DMS 273 (cell line): ENCODE results near the gene NLRC5.
"Not testable (repeated sequence)": the region's sequence is repeated elsewhere in the genome, so short reads cannot be mapped to it uniquely, and the experiment has no call there.

Experiments
- DNase-seq: peaks from one replicate; lab custom pipeline; 2025; ENCODE audit not compliant: unreplicated experiment; lab: John Stamatoyannopoulos, UW

Gene NLRC5

DNA sequence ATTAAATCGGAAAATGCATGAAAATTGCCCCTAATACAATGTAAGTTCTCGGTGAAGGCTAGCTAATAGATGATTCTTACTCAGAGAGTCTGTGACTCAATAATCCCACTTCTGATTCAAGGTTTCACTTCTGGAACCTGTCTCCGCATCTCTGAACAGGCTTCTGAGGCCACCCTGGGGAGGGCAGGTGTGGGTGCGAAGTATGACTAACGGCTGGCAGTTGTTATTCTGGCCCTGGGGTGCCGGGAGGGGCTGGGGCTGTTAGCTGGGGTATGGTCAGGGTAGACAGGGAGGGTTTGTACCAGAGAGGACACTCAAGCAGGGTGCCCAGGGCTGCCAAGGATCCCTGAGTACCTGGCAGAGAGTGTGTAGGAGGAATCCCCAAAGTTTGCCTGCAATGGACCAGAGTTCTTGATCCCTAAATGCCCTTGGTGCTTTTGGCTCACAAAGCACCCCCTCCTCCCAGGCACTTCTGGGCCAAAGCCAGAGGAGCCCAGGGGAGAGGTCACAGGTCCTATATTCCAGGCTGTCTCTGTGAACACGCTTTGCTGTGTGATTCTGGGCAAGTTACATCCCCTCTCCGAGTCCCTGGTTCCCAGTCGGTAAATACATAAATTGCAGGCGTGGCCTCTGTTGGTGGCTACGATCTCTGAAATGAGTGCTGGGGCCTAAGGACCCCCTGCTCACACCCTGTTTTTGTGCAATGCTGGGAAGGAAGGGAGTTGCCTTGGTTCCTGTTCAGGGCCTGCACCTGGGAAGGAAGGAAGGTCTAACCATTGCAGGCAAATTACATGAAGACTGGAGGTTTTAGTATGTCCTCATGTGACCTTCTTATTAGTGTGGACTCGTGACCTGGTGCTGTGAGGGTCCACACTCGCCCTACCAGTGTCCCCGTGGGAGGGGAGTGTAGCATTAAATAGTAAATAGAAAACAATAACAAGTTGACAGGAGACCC lies 53.1 kb downstream of the NLRC5 start:
- DNase-seq: no peak

- DNase-seq: no peak
Measured at GRCh38 chr16:57043248-57043647, 53.9 kb downstream of the NLRC5 start.

- DNase-seq: no peak
Measured at GRCh38 chr16:57044931-57045693, 55.8 kb downstream of the NLRC5 start.

- peak; percentile 54 for DNase-seq
Measured at GRCh38 chr16:57045694-57046381, 56.5 kb downstream of the NLRC5 start.

DNA sequence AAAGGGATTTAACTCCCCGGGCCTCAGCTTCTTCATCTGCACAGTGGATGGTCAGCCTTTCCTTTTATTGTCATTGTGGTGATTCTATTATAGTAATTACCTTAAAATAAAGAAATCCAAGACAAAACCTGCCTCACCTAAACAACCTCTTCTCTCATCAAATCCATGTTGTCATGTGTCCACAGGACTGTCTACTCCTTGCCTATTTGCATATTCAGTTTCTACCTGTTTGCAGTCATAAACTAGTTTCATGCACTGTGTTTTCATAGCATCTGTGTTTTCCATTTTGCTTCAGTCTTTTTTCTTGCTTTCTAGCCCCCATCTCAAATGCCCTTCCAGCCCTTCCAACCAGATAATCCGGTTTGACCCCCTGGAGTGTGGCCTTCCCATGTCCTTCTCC lies 58.7 kb downstream of the NLRC5 start:
- DNase-seq: no peak

- DNase-seq: no peak
Measured at GRCh38 chr16:57049678-57050077, 60.3 kb downstream of the NLRC5 start.

DNA sequence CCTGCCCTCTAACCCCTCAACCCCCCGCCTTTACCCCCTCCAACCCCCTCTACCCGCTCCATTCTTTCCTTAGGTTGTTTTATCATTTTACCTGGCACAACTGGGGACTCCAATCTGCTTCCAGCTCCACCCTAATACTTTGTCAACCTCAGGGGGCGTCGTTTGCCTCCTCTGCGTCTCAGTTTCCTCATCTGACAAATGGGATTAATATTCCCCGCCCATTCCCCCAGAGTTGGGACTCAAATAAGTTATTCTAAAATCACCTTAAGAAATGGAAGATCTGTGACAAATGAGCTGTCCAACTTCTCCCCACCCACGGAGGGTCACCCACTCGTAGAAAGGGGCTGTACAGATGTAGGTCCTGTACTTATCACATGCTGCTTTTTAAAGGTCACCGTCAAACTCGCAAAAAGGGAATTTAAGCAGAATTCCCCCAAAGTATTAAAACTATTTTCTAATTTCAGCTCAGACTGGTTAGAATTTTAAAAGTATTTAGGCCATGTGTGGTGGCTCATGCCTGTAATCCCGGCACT lies 62.4 kb downstream of the NLRC5 start:
- DNase-seq: no peak

GRCh38 chr16:57053206-57053605 lies 63.8 kb downstream of the NLRC5 start:
- DNase-seq: no peak

DNA sequence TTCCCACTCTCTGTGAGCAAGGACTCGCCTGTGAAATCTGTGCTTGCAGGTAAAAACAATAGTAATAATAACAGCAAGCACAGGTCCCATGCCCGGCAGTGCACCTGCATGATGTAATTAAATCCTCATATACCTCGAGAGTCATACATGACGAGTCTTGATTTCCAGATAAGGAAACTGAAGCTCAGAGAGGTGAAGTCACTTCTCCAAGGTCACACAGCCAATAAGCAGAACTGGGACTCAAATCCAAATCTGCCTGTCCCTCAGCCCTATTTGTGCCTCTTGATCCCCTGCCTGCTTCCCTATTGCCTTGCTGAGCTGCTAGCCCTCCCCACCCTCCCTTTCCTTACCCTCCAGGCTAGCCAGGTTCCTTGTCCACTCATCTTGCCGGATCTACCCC lies 65.0 kb downstream of the NLRC5 start:
- no peak for DNase-seq

DNA sequence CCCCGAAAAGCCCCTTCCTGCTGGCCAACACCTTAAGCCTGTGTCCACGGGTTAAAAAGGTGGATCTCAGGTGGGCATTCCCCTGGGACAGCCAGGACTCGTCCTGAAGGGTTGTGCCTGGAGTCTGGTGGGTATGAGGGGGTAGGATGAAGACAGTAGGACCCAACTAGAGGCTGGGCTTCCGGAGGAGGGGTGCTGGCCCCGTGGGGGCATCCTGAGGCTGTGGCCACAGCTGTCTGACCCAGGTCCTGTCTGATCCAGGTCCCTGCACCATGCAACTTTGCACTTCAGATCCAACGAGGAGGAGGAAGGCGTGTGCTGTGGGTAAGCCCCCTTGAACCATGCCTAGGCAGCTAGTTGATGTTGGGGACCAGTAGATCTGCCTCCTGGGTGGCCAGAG lies 65.4 kb downstream of the NLRC5 start:
- DNase-seq: no peak

GRCh38 chr16:57055671-57056070 lies 66.3 kb downstream of the NLRC5 start:
- peak; percentile 18 for DNase-seq

DNA sequence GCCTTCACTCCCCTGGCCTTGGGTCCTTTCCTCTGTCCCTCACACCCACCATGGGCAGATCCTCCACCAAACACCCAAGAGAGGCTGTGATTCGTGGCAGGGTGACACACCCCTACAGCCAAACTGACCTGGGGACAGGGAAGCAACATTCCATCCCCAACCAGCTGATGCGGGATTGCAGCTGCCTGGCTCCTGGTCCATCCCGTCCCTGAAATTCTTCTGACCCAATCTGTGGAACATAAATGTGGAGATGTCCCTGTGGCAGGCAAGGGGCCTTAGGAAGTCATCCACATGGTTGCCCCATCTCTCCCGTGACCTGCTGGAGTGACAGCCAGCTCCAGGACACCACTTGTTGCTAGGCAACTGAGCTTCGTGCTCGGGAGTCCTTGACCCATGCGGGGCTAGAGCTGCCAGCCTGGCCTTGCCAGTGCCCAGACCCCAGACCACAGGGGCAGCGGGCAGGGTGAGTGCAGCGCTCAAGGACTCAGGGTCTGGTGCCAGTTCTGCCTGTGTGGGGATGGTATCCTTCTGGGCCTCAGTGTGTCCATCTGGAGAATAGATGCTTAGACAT lies 69.0 kb downstream of the NLRC5 start:
- no peak for DNase-seq

DNA sequence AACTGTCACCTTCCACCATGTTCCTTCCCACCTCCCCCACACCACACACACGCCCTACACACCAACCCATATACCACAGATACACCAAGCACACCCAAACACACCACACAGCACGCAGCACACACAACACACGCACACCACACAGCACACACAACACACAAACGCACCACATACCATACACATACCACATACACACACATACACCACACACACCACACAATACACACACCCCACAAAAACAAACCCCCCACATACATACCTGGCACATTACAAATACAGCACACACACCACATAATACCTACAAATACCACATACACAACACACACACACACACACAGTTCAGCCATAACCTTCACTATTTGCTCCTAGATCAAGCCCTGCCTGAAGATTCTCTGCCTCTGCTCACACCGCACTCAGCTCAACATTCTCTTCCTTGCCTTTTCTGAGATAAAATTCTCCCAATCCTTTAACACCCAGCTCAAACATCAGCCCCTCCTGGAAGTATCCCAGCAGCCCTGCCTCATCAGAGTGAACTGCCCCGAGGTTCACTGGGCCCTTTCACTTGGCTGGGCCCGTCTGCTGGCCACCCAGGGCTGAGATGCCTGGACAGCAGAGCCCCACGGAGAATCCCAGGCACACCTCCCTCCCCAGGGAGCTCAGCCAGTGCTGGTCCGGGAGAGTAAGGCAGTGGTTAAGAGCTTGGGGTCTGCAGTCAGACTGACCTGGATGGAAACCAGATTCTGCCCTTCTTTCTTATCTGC lies 71.1 kb downstream of the NLRC5 start:
- DNase-seq: no peak

DNA sequence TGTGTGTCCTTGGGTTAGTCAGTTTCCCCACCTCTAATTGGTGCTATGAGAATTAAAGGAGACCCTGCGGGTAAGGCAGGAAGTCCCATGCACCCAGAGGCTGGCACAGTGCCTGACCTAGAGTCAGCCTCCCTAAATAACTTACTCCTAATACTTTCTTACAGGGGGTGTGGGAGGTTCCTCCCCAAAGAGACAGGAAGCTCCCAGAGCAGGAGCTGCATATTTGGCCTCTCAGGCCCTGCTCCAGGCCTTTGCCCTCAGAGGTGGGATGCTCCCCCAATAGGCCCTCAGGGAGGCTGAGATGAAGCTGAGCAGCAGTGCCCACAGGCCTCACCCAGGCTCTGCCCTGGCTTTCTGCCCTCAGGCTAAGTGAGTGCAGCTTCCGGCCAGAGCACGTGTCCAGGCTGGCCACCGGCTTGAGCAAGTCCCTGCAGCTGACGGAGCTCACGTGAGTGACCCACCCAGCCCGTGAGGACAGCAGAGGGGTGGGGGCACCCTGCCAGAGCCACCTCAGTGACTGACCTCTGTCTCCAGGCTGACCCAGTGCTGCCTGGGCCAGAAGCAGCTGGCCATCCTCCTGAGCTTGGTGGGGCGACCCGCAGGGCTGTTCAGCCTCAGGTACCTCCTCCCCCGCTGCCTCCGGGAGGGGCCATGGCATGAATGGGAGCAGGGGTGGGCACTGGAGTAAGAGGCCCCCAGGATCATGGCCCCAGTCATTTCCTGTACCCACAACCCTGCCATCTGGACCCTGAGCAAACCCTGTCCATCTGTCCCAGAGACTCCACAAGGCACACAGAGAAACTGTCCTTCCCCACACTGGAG lies 71.9 kb downstream of the NLRC5 start:
- peak; percentile 90 for DNase-seq

DNA sequence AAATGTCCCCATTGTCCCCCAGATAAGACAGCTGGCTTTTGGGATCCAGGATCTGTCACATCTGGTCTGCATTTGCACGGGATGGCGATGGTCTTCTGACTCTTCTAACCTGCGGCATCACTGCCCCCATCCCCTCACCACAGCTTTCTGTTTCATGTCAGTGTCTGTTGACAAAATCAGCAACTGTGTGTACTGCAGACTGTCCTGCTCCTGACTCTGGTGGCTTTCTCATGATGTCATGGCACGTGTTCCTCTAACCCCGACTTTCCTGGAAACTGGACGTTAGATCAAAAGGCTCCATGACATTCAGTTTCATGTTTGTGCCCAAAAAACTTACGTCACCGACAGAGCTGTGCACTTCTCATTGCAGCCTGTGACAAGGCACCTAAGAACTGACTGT lies 73.0 kb downstream of the NLRC5 start:
- no peak for DNase-seq

GRCh38 chr16:57063189-57063588 lies 73.8 kb downstream of the NLRC5 start:
- DNase-seq: not testable (repeated sequence)

DNA sequence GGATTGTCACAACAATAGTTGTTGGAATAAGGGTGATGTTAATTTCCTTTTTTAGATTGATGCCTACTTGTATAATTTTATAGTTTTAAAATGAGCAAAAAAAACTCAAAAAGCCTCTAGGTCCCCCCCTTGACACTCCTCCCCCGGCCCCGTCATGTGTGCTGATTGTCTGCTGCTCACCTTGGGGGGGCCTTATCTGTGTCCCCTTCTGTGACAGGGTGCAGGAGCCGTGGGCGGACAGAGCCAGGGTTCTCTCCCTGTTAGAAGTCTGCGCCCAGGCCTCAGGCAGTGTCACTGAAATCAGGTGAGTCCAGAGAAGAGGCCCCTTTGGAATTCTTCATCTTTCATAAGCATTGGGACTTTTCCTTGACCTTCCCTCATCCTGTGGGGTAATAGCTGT lies 75.6 kb downstream of the NLRC5 start:
- no peak for DNase-seq

DNA sequence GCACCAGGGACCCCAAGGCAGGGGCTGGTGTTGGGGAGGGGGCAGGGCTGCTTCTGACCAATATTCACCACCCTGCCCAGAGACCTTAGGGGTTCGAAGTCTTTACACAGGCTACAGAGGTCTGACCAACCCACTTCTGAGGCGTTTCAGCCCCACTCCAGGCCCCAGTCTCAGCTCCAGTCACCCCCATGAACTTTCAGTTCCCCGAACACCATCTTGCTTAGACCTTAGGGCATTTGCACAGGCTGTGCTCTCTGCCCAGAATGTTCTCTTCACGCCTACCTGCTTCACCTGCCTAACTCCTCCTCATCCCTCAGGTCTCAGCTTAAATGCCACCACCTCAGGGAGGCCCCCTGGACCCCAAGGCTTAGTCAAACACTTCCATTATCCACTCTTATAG lies 77.3 kb downstream of the NLRC5 start:
- DNase-seq: no peak

DNA sequence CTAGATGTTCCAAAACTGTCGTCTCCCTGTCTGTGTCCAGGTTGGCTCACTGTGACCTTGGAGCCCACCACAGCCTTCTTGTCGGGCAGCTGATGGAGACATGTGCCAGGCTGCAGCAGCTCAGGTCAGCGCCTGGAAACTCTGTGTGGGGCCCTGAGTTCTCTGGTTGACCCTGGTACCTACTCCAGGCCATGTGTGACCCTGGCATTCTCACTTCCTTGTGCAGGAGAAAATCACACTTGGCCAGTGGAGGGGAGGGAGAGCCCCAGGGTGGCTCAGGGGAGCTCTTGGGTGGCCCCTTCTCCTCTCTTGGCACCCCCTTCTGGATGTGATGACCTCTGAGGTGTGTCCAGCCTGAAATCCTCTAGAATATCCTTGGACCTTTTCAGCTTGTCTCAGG lies 78.0 kb downstream of the NLRC5 start:
- DNase-seq: no peak
